Activated T-helper 9 cell treated with anti-CD3 and anti-CD28 coated beads, Interleukin-2, amount 50 U/mL, for 16 hours (primary cell): Measurements from ENCODE around the gene ARHGDIB.

Source experiments
- DNase-seq: peaks from one replicate; pipeline ENCODE4 v3.0.0-alpha.2; 2020; ENCODE audit warnings: low read depth

The ARHGDIB gene

DNA sequence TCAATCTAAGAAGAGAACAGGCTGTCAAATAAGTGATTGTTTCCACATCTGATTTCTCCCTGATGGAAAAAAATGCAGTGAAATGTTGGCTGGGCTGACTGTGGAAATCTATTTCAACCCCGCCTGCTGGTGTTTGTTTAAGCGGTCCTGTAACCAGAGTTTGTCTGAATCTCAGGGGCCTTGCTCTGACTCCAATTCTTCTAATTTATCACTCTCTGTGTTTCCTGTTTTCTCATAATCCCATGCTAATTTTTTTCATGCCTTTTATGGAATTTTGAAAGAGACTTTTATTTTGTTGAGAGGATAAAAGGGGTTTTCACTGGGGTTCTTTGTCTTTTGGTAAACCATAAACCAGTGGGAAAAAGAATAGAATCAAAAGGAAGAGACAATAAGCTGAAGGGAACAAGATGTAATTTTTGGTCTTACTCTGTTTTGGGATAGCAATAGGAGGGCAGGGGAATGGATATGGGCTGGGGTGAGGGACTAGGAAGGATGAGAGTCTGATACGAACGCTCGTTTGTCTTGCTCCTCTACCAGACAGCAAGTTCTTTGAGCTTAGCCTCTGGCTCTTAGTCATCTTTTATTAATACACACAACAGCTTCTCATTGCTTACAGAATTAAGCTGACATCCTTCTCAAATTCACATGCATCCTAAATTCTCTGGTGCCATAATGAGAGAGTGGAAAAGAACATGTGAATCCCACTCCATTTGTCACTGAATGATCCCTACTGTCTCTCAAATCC, 67.7 kb downstream of the ARHGDIB start:
- DNase-seq: no peak

DNA sequence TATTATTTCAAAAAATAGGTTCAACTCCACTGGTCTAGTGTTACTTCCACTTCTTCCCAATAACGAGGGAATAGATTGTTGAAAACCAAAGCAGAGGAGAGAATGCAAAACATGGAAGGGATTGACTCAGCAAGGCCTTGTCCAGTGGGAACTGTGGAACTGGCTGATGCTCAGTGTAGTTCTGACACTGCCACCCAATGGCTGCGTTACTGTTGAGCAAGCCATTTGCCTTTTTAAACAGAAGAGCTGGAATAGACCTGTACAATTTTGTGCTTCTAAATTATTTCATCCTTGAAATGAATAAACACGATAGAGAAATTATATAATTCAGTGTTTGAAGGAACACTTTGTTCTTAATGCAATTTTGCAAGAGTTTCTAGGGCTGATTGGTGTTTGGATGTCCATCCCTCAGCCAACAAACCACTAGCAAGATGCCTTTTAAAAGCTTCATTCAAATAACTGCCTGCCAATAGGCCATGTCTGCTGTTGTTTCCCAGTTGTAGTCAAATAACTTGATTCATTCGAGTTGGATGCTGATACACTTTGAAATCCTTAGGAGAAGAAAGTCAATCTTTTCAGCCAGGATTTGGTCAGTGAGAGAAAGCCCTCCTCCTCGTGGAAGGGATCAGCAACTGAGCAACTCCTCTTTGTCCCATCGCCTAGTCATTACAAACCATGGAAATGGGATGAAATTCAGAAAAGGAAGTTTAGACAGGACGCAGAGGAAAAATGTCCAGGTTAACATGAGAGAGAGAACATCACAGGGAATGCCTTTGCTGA, 68.5 kb downstream of the ARHGDIB start:
- DNase-seq: no peak
